Hematopoietic multipotent progenitor cell treated with erythropoietin and hydrocortisone succinate and interleukin-3 and kit ligand, for 15 days (in vitro differentiated cells): Measurements from ENCODE around the gene MOB2.
"Not testable (repeated sequence)": the region's sequence is repeated elsewhere in the genome, so short reads cannot be mapped to it uniquely, and the experiment has no call there.

Source experiments
- DNase-seq: peaks from one replicate; pipeline ENCODE4 v3.0.0-alpha.2; 2015; ENCODE audit warnings: low spot score

The MOB2 gene

GRCh38 chr11:1442807-1443366 is 43.7 kb downstream of the MOB2 start:
- no peak for DNase-seq

DNA sequence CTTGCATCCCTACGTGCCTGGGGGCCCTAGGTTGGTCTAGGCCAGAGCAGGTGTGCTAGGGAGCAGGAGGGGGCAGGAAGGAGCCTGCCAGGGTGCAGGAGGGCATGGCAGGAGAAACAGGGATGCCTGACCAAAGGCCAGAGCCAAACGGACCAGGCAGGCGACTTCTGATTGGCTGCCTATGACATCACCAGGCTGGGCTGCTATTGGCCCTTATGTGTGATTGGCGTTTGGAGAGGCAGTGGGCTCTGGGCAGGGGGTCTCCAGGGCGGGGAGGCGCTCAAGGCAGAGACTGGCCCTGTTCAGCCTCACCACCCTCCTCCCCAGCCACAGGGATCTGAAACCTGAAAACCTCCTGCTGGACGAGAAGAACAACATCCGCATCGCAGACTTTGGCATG is 44.4 kb downstream of the MOB2 start:
- DNase-seq: no peak

DNA sequence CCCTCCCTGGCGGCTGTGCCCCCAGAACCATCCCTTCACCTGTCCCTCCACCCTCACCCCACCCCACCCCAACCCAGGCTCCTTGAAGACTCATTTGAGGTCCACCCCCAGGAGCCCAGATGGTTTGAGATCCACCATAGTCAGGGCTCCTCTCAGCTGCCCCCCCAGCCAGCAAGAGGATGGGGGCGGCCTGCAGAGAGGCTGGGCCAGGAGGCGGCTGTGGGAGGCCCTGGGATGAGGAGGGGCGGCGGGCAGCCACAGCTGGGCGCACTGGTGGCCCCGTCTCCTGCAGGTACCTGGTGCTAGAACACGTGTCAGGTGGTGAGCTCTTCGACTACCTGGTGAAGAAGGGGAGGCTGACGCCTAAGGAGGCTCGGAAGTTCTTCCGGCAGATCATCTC is 46.1 kb downstream of the MOB2 start:
- DNase-seq: no peak

DNA sequence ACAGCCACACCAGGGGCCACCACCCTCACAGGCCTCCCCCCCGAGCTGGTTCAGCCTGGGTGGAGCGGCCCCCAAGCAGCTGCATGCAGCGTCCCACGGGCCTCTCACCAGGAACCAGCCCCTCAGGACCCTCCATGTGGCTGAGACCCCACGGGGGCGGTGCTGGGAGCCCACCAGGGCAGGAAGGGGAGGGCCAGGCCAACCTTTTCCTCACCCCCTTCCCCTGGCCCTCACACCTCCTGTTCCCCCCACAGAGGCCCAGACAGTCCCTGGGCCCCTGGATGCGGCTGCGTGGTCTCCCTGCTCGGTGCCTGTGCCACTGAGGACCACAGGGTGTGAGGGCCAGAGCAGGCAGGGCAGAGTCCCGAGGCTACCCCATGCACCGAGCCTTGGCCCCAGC is 46.5 kb downstream of the MOB2 start:
- DNase-seq: no peak

DNA sequence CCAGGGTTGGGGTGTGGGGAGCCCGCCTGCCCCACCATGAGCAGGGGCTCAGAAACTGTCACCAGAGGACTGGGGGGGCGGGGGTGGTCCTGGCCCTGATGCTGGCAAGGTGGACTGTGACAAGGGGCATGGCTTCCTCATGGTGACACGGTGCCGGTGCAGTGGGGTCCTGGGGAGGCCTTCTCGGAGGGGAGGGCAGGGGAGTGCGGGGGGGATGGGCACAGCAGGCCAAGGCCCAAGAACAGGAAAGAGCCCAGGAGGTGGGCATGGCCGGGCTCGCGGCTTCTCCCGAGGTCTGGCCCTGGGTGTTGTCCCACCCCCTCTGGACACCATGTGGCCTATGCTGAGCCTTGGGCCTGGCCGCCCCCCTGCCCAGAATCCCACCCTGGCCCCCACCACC is 47.2 kb downstream of the MOB2 start:
- no peak for DNase-seq

- DNase-seq: no peak
These were observed 47.6 kb downstream of the MOB2 start for GRCh38 chr11:1438967-1439330.

DNA sequence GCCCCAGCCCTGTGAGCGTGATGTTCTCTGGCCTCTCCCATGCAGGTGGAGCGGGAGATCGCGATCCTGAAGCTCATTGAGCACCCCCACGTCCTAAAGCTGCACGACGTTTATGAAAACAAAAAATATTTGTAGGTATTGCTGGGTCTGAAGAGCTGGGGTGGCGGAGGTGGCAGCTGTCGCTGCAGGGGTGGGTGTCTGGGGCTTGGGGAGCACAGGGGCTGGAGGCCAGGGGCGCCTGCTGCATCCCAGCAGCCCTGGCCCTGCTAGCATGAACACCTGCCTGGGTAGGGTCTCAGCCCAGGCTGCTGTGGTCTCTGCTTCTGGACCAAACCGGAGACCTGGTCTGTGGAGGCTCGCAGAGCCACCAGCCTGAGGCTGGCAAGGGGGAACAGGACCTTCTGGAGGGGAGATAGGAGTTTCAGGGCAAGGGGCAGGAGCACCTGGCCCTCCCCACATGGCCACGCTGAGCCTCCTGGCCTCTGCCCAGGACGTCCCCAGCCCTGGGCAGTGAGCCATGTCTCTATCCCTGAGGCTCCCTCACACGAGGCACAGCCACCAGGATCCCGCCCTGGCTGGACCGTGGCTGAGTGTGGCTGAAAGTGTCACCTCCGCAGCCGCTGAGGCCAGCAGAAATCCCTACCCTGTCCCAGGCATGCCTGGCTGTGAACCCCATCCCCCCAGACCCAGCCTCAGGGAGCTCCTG is 48.2 kb downstream of the MOB2 start:
- no peak for DNase-seq

- no peak for DNase-seq
These were observed 49.1 kb downstream of the MOB2 start for GRCh38 chr11:1437500-1437899.

- DNase-seq: no peak
These were observed 50.0 kb downstream of the MOB2 start for GRCh38 chr11:1436468-1437039.

GRCh38 chr11:1435820-1436467 is 50.6 kb downstream of the MOB2 start:
- peak; percentile 3 for DNase-seq

GRCh38 chr11:1435479-1435819 is 51.1 kb downstream of the MOB2 start:
- DNase-seq: not testable (repeated sequence)

DNA sequence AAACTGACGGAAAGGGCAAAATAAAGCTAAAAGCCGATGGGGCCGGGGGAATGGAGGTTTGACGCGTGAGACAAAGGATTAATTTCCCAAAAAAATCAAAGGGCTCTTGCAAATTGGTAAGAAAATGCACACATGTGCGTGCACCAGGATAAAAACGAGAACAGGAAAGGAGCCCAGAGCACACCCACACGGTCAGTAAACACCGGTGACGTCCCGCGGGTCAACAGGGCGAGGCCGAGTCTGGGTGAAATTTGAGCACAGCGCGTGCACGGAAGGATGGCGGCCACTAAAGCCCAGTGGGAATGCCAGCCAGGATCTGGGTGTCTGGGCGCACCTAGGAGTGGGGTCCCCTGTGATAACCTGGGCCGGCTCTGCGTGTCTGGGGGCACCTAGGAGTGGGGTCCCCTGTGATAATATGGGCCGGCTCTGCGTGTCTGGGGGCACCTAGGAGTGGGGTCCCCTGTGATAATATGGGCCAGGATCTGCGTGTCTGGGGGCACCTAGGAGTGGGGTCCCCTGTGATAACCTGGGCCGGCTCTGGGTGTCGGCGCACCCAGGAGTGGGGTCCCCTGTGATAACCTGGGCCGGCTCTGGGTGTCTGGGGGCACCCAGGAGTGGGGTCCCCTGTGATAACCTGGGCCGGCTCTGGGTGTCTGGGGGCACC is 52.5 kb downstream of the MOB2 start:
- no peak for DNase-seq

GRCh38 chr11:1433568-1433967 is 53.0 kb downstream of the MOB2 start:
- DNase-seq: no peak

- no peak for DNase-seq
These were observed 57.7 kb downstream of the MOB2 start for GRCh38 chr11:1428762-1429316.

DNA sequence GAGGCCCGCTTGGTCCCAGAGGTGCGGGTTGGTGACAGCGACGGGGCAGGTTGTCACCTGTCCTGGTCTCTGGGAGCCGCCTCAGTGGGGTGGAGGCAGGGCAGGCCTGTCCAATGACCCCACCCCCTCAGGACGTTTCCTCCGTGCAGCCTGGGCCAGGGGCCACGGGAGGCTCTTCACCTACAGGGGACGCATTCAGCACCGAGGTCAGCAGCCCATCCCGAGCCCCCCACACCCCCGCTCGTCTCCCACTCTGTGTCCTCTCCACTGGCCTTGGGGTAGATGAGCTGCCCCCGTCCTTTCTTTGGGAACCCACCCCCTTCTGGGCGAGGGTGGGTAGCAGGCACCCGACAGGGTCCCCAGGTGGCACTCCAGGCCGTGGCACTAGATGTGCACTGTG is 61.1 kb downstream of the MOB2 start:
- DNase-seq: no peak

DNA sequence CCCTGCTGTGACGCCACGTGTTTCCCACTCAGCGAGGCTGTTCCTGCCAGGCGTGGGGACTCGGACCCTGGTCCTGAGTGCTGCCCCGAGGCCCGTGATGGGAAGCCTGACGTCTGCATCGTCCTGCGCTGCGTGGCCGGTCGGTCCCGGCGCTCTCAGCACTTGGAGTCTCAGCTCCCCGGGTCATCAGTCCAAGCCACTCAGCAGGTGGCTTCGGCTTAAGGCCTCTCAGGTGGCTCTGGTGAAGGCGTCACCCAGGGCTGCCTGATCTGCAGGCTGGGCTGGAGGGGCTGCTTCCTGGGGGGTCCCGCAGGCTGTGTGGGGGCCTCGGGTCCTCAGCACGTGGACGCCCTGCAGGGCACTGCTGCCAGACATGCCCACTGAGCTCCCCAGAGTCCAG is 61.6 kb downstream of the MOB2 start:
- DNase-seq: no peak

DNA sequence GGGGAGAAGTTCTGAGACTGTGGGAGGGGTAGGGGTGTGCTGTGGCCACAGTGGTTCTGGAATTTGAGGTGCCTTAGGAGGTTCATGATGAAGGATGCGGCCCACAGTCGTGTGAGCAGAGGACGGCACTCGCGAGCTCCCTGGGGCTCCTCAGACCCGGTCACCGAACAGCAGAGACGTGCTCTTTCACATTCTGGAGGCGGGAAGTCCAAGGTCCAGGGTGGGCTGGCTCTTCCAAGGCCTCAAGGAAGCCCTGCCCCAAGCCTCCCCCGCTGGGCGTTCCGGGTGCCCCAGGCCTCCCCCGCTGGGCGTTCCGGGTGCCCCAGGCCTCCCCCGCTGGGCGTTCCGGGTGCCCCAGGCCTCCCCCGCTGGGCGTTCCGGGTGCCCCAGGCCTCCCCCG is 63.2 kb downstream of the MOB2 start:
- not testable (repeated sequence) for DNase-seq

DNA sequence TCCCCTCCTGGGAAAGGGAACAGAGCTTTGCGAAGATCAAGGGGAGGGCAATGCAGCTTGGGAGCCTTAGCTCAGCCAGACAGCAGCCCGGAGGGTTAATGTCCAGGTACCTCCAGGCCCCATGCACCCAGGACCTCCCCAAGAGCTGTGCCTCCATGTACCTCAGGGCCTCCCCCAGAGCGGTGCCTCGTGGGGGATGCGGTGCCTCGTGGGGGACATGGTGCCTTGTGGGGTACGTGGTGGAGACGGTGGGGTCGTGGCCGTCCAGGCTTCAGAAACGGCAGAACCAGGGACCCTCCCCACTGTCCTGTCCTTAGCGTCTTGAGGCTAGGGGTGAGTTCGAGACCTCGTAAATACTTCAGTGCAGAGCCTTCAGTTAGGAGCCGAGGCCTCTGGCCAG is 63.6 kb downstream of the MOB2 start:
- DNase-seq: no peak

DNA sequence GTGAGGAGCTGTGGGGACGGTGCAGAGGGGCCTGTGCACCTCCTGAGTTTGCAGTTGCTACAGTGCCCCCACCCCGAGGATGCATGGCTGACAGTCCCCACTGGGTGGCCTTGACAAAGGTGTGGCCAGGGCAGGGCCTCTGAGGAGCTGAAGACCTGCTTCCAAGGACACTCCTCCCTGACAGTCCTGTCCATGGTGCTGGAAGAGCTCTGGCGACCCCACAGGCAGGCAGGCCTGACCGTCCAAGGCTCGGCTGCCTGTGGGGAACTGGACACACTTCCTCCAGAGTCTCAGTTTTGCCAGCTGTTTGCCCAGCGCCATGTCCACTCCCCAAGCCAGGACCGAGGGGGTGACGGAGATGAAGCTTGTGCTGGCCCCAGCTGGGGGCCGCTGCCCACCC is 64.1 kb downstream of the MOB2 start:
- no peak for DNase-seq

DNA sequence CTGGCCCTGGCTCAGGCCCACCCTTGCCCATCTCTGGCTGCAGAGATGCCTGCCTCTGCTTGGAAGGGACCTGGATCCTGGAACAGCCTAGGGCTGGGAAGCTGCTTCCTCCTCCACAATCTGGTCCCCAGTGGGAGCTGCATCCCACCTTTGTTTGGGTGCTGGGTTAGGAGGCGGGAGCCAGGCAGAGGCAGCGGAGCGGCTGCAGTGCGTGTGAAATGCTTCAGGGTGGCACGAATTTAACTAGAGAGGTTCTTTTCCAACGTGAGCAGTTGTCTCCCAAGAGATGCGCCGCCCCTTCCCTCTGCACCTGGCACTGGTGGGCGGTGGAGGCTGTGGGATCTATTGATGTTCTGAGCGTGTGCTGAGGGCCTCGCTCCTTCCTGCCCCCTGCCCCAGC is 65.3 kb downstream of the MOB2 start:
- DNase-seq: no peak

DNA sequence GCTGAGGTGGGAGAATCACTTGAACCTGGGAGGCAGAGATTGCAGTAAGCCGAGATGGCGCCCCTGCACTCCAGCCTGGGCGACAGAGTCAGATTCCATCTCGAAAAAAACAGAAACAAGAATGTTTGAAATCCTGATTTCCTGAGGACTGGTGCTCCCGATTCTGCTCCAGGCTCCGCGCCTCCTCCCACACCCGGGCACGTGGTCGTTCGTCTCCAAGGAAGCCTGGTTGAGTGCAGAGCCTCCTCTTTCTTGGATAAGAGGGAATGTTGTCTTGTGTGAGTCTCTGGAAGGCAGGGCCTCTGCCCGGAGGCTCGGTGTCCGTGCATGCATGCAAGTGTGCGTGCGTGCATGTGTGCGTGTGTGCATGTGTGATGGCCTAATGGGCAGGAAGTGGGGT is 66.8 kb downstream of the MOB2 start:
- DNase-seq: no peak
